ENCODE measurements around the gene ACADVL. TPM values are rescaled to one million over a fixed set of nuclear protein-coding genes. Genes with fewer than 3 reads are reported as not detected.

The ACADVL gene
- total RNA-seq, 6 experiments from 2014 or later, result 640 to 1,849 (median 1,071) TPM

- no peaks in the 10 kb centered on the region for H3K27me3 ChIP-seq
- no peak overlapping the region for H3K4me3 ChIP-seq
- no peak for TF ChIP-seq POLR2A (IDR thresholded peaks at IDR 0.05)
- no peak for TF ChIP-seq CTCF (IDR thresholded peaks at IDR 0.05)
- no peaks in the 10 kb centered on the region for H3K9me3 ChIP-seq
- intact Hi-C loops (cut with DNase I), result no loop called here
- H3K4me1 ChIP-seq, result peaks cover 0 to 43% (median 10%) of the 10 kb centered on the region in 4 donors
- 85% methylated on average over 5 of the region's 8 CpGs for whole genome bisulfite sequencing (ENCODE audit: insufficient coverage, low coverage, low lambda C conversion rate, missing lambda C conversion rate)
- peak overlapping the region in 1 of 3 donors; percentile 98 for H3K27ac ChIP-seq
- ATAC-seq, result no peak
- H3K36me3 ChIP-seq, result peaks cover 0 to 26% (median 7%) of the 10 kb centered on the region in 4 donors
- DNase-seq, result no peak
Observed at GRCh38 chr17:7256766-7257456, 37.2 kb downstream of the ACADVL start.

- Histone ChIP-seq H3K4me3 (peak overlapping the region; percentile 64 to 73 (median 66)), H3K27ac (peak overlapping the region; percentile 96 to 99 (median 98)), H3K9me3 (no peaks in the 10 kb centered on the region), H3K27me3 (no peaks in the 10 kb centered on the region), H3K36me3 (peaks cover 0 to 26% (median 7%) of the 10 kb centered on the region in 4 donors), H3K4me1 (peaks cover 0 to 50% (median 13%) of the 10 kb centered on the region in 4 donors)
- DNase-seq (peak; percentile 76 to 90 (median 88)), ATAC-seq (peak; percentile 66 to 78 (median 74))
- 24% methylated on average over 7 of the region's 7 CpGs for WGBS (ENCODE audit: insufficient coverage, low coverage, low lambda C conversion rate, missing lambda C conversion rate)
- intact Hi-C loops (cut with DNase I), result no loop called here
- TF ChIP-seq CTCF (IDR thresholded peaks at IDR 0.05), result no peak
- peak; percentile 83 for TF ChIP-seq POLR2A (IDR thresholded peaks at IDR 0.05)
Observed at GRCh38 chr17:7258731-7259554, 39.2 kb downstream of the ACADVL start.

GRCh38 chr17:7259555-7259889 lies 39.8 kb downstream of the ACADVL start:
- TF ChIP-seq CTCF (IDR thresholded peaks at IDR 0.05), result no peak
- TF ChIP-seq POLR2A (IDR thresholded peaks at IDR 0.05), result no peak
- H3K9me3 ChIP-seq, result no peaks in the 10 kb centered on the region
- peaks cover 0 to 50% (median 13%) of the 10 kb centered on the region in 4 donors for H3K4me1 ChIP-seq
- no peak for DNase-seq
- H3K36me3 ChIP-seq, result peaks cover 0 to 26% (median 6%) of the 10 kb centered on the region in 4 donors
- peak overlapping the region; percentile 96 to 99 (median 98) for H3K27ac ChIP-seq
- 76% methylated on average over 4 of the region's 6 CpGs for WGBS (ENCODE audit: insufficient coverage, low coverage, low lambda C conversion rate, missing lambda C conversion rate)
- peak overlapping the region; percentile 64 to 73 (median 66) for H3K4me3 ChIP-seq
- peak in 2 of 4 donors; percentile 0 to 2 for ATAC-seq
- intact Hi-C loops (cut with DNase I), result no loop called here
- H3K27me3 ChIP-seq, result no peaks in the 10 kb centered on the region

- WGBS (ENCODE audit: insufficient coverage, low coverage, low lambda C conversion rate, missing lambda C conversion rate), result 20% methylated on average over 1 of the region's 4 CpGs
- Histone ChIP-seq H3K36me3 (peaks cover 0 to 19% (median 5%) of the 10 kb centered on the region in 4 donors), H3K27me3 (no peaks in the 10 kb centered on the region), H3K9me3 (no peaks in the 10 kb centered on the region), H3K27ac (peak overlapping the region; percentile 96 to 99 (median 98)), H3K4me1 (peaks cover 0 to 50% (median 13%) of the 10 kb centered on the region in 4 donors), H3K4me3 (peak overlapping the region; percentile 64 to 73 (median 66))
- ATAC-seq, result peak in 3 of 4 donors; percentile 3 to 12 (median 4)
- TF ChIP-seq CTCF (IDR thresholded peaks at IDR 0.05), result no peak
- TF ChIP-seq POLR2A (IDR thresholded peaks at IDR 0.05), result no peak
- intact Hi-C loops (cut with DNase I), result no loop called here
- DNase-seq, result no peak
Observed at GRCh38 chr17:7260151-7260550, 40.4 kb downstream of the ACADVL start.

Measured in right lobe of liver (tissue), 6 donors.